NCI-H524 treated with DMSO at 0.1 percent for 48 hours (cell line): ENCODE data around the gene TNP2.

Experiments
- DNase-seq: peaks from one replicate; lab custom pipeline; 2025; lab: John Stamatoyannopoulos, UW

The TNP2 gene

GRCh38 chr16:11268921-11269375 is at the start of gene TNP2:
TSS of gene TNP2 (minus strand) at chr16:11269325. CDS start at chr16:11269262, 63 bp downstream.
- DNase-seq: no peak

- DNase-seq: no peak
These were observed 49.7 kb upstream of the TNP2 start for GRCh38 chr16:11318817-11319216.

- no peak for DNase-seq
These were observed 47.3 kb upstream of the TNP2 start for GRCh38 chr16:11316331-11317015.

GRCh38 chr16:11315510-11315909 is 46.4 kb upstream of the TNP2 start:
- no peak for DNase-seq

GRCh38 chr16:11314309-11314894 is 45.3 kb upstream of the TNP2 start:
- DNase-seq: no peak

- DNase-seq: no peak
These were observed 44.6 kb upstream of the TNP2 start for GRCh38 chr16:11313493-11314308.

- DNase-seq: no peak
These were observed 43.8 kb upstream of the TNP2 start for GRCh38 chr16:11312718-11313492.

GRCh38 chr16:11310997-11311561 is 42.0 kb upstream of the TNP2 start:
- DNase-seq: no peak

- no peak for DNase-seq
These were observed 41.5 kb upstream of the TNP2 start for GRCh38 chr16:11310634-11310977.

- DNase-seq: no peak
These were observed 40.9 kb upstream of the TNP2 start for GRCh38 chr16:11309895-11310633.

GRCh38 chr16:11308493-11309283 is 39.6 kb upstream of the TNP2 start:
- no peak for DNase-seq

GRCh38 chr16:11307639-11308492 is 38.7 kb upstream of the TNP2 start:
- DNase-seq: no peak

GRCh38 chr16:11306997-11307638 is 38.0 kb upstream of the TNP2 start:
- DNase-seq: no peak

- DNase-seq: no peak
These were observed 37.3 kb upstream of the TNP2 start for GRCh38 chr16:11306381-11306780.

GRCh38 chr16:11303405-11304138 is 34.4 kb upstream of the TNP2 start:
- DNase-seq: no peak

- no peak for DNase-seq
These were observed 33.9 kb upstream of the TNP2 start for GRCh38 chr16:11302977-11303376.

- DNase-seq: no peak
These were observed 32.7 kb upstream of the TNP2 start for GRCh38 chr16:11301645-11302501.
